Panc1 (cell line): ENCODE measurements around the gene IRX3. TPM values are rescaled to one million over a fixed set of nuclear protein-coding genes. Genes with fewer than 3 reads are reported as not detected.

Experiments
- ATAC-seq: fragments of 200-7000 bp; cut with Tn5 transposase; 2 replicates; pipeline ENCODE4 v1.9.1; 2020; ENCODE audit warnings: mild to moderate bottlenecking, moderate library complexity
- BruUV-seq: library from RNA; stranded (reverse); fragments of 400-500 nt; replicated peaks from 2 replicates; lab custom pipeline; 2021; lab: Mats Ljungman, UMichigan
- CTCF ChIA-PET: fragments of 300-600 bp; sonication (Branson Sonifier 250); formaldehyde crosslinking; loops from one replicate; lab custom pipeline; 2022; ENCODE audit warnings: antibody characterized with exemption; lab: Charles Lee
- POLR2A ChIA-PET: fragments of 300-600 bp; sonication (Branson Sonifier 250); formaldehyde crosslinking; loops from one replicate; lab custom pipeline; 2022; ENCODE audit warnings: antibody characterized with exemption; lab: Charles Lee
- DNase-seq: peaks from one replicate; pipeline ENCODE4 v3.0.0-alpha.2; 2010; ENCODE audit warnings: low read depth, low spot score
- H3K27ac ChIP-seq: 2 replicates; pipeline ENCODE4 v1.5.1; 2011; ENCODE audit warnings: mild to moderate bottlenecking, low read length, inconsistent platforms
- H3K27me3 ChIP-seq: fragments of 200-500 bp; sonication (Bioruptor generic); 2 replicates; pipeline ENCODE4 v1.6.0; 2014; ENCODE audit warnings: low read length, inconsistent platforms; ENCODE audit not compliant: control insufficient read depth, insufficient read depth
- H3K36me3 ChIP-seq: fragments of 200-500 bp; sonication (Bioruptor generic); 2 replicates; pipeline ENCODE4 v1.5.1; 2014; ENCODE audit warnings: inconsistent platforms, mild to moderate bottlenecking, low read length, moderate library complexity; ENCODE audit not compliant: control insufficient read depth, insufficient read depth
- H3K4me1 ChIP-seq: 2 replicates; pipeline ENCODE4 v1.5.1; 2011; ENCODE audit warnings: inconsistent platforms, mild to moderate bottlenecking, low read length, moderate library complexity; ENCODE audit not compliant: control insufficient read depth, insufficient read depth
- H3K4me3 ChIP-seq, 2 experiments: 2 replicates each; pipeline ENCODE4 v1.5.1; 2011 to 2012; ENCODE audit warnings: low read depth in 2 of 2, low read length in 2 of 2, mild to moderate bottlenecking in 2 of 2, inconsistent platforms in 1 of 2, moderate library complexity in 1 of 2
- H3K9me3 ChIP-seq: fragments of 200-500 bp; sonication (Bioruptor generic); 2 replicates; pipeline ENCODE4 v1.5.1; 2014; ENCODE audit warnings: low read depth, mild to moderate bottlenecking, inconsistent platforms, low read length, moderate library complexity; ENCODE audit not compliant: control insufficient read depth, insufficient read depth
- POLR2AphosphoS5 ChIP-seq: IDR thresholded peaks from 2 replicates; pipeline ENCODE4 v1.6.1; 2012; ENCODE audit warnings: mild to moderate bottlenecking, low read depth, low read length, moderate library complexity
- SIN3A ChIP-seq: IDR thresholded peaks from 2 replicates; pipeline ENCODE4 v1.6.1; 2012; ENCODE audit warnings: low read depth, mild to moderate bottlenecking, low read length, moderate library complexity, borderline replicate concordance; ENCODE audit not compliant: insufficient read depth
- TCF7L2 ChIP-seq: IDR thresholded peaks from 2 replicates; pipeline ENCODE4 v1.6.1; 2011; ENCODE audit warnings: mild to moderate bottlenecking, low read depth, low read length, inconsistent platforms
- in situ Hi-C: cut with HindIII; loops from 2 replicates; pipeline ENCODE4 v1.10.0; 2016; ENCODE audit warnings: low sequenced_read_pairs, low pct_unique_long_range_greater_than_20kb
- intact Hi-C: fragments of 100-400 bp; cut with micrococcal nuclease; formaldehyde crosslinking; loops from one replicate; pipeline ENCODE4 v1.10.0; 2022; ENCODE audit not compliant: unreplicated experiment
- total RNA-seq: library from RNA; stranded (reverse); gene quantifications from one replicate; pipeline ENCODE4 v1.2.1, GENCODE V29; 2021; ENCODE audit not compliant: unreplicated experiment
- TF ChIP-seq, protein P1 (sequence below): fragments of 450-650 bp; IDR thresholded peaks from 2 replicates; pipeline ENCODE4 v1.5.1; 2017; ENCODE audit warnings: mild to moderate bottlenecking
- TF ChIP-seq, protein P2 (sequence below), 2 experiments: IDR thresholded peaks; 2 replicates each; pipeline ENCODE4 v1.6.1; 2011 to 2012; ENCODE audit warnings: low read depth in 2 of 2, control low read depth in 1 of 2, low read length in 1 of 2, mild to moderate bottlenecking in 1 of 2, moderate library complexity in 1 of 2; ENCODE audit not compliant: insufficient read depth in 1 of 2

Gene IRX3
- total RNA-seq, 1 experiment from 2014 or later, result 7.0 TPM

DNA sequence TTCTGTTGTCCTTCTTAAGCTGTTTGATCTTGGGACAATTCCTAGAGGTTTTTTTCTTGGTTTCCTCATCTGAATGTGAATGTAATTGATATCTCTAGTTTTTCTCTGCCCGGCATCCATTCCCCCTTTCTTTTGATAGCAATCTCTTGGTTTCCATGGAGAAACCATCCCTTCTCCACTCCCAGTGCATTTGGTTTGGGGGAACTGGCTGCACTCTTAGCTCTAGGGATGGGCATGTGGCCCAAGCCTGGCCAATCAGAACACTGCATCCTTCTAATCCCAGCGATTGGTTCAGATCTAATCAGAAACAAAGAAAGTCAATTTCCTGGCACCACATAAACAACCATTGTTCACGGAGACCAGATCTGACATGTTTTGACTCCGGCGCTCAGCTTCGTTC lies 45.1 kb downstream of the IRX3 start:
- Histone ChIP-seq H3K27me3 (no peaks in the 10 kb centered on the region), H3K4me3 (no peak overlapping the region), H3K9me3 (no peaks in the 10 kb centered on the region), H3K36me3 (no peaks in the 10 kb centered on the region), H3K4me1 (no peaks in the 10 kb centered on the region), H3K27ac (no peak overlapping the region)
- intact Hi-C loops (no loop called here), in situ Hi-C loops (no loop called here)
- ATAC-seq, result no peak
- TF ChIP-seq TCF7L2 (no peak), SIN3A (no peak), POLR2AphosphoS5 (no peak)
- TF ChIP-seq, protein P1, sequence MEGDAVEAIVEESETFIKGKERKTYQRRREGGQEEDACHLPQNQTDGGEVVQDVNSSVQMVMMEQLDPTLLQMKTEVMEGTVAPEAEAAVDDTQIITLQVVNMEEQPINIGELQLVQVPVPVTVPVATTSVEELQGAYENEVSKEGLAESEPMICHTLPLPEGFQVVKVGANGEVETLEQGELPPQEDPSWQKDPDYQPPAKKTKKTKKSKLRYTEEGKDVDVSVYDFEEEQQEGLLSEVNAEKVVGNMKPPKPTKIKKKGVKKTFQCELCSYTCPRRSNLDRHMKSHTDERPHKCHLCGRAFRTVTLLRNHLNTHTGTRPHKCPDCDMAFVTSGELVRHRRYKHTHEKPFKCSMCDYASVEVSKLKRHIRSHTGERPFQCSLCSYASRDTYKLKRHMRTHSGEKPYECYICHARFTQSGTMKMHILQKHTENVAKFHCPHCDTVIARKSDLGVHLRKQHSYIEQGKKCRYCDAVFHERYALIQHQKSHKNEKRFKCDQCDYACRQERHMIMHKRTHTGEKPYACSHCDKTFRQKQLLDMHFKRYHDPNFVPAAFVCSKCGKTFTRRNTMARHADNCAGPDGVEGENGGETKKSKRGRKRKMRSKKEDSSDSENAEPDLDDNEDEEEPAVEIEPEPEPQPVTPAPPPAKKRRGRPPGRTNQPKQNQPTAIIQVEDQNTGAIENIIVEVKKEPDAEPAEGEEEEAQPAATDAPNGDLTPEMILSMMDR, result no peak
- TF ChIP-seq, protein P2, sequence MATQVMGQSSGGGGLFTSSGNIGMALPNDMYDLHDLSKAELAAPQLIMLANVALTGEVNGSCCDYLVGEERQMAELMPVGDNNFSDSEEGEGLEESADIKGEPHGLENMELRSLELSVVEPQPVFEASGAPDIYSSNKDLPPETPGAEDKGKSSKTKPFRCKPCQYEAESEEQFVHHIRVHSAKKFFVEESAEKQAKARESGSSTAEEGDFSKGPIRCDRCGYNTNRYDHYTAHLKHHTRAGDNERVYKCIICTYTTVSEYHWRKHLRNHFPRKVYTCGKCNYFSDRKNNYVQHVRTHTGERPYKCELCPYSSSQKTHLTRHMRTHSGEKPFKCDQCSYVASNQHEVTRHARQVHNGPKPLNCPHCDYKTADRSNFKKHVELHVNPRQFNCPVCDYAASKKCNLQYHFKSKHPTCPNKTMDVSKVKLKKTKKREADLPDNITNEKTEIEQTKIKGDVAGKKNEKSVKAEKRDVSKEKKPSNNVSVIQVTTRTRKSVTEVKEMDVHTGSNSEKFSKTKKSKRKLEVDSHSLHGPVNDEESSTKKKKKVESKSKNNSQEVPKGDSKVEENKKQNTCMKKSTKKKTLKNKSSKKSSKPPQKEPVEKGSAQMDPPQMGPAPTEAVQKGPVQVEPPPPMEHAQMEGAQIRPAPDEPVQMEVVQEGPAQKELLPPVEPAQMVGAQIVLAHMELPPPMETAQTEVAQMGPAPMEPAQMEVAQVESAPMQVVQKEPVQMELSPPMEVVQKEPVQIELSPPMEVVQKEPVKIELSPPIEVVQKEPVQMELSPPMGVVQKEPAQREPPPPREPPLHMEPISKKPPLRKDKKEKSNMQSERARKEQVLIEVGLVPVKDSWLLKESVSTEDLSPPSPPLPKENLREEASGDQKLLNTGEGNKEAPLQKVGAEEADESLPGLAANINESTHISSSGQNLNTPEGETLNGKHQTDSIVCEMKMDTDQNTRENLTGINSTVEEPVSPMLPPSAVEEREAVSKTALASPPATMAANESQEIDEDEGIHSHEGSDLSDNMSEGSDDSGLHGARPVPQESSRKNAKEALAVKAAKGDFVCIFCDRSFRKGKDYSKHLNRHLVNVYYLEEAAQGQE (IDR thresholded peaks at IDR 0.05; ENCODE audit: insufficient read depth in 1 of 2, low read depth in 2 of 2, low read length in 1 of 2), result no peak
- no TSS peak for BruUV-seq
- CTCF ChIA-PET, result no interaction called here
- POLR2A ChIA-PET, result no interaction called here
- DNase-seq, result no peak

DNA sequence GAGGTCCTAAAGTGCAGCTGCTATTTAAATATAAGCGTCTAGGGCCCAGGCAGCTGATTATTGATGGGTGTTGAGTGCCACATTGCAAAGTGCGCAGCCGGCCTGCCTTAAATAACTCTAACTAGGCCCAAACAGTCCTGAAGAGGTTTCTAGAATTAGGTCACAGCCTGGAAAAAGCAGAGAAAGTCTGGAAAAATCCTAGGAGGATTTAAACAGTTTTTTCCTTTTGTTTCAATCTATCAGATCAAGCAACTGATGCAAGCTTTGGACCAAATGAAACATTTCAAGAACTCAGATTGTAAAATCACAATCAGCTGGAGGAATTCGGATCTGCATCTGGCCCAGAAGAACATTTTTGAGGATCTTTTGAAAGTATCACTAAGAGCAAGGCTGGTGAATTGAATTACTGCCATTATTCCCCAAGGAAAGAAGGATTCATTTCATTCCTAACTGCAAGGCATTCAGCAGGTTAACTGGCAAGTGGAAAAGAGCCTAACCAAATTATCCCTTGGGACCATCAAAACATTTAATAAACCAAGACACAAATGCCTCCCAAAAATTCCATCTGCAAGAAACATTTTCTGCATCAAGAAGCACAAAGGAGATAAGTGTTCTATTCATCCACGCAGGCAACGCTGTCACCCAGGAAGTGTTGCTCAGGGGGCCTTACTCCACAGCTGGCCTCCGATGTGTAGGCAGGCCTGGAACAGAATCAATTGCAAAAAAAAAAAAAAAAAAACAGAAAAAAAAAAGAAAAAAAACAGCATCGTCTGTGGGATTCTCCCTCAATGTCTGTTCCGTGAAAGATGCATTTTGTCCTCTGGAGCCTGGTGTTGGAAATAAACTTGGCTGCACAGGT lies 46.1 kb downstream of the IRX3 start:
- ChIA-PET CTCF (no interaction called here), POLR2A (no interaction called here)
- BruUV-seq, result no TSS peak
- TF ChIP-seq, protein P2 (IDR thresholded peaks at IDR 0.05; ENCODE audit: insufficient read depth in 1 of 2, low read depth in 2 of 2, low read length in 1 of 2), result no peak
- DNase-seq, result no peak
- no peak for ATAC-seq
- in situ Hi-C loops, result no loop called here
- H3K4me1 ChIP-seq, result no peaks in the 10 kb centered on the region
- H3K4me3 ChIP-seq, result no peak overlapping the region
- H3K36me3 ChIP-seq, result no peaks in the 10 kb centered on the region
- H3K9me3 ChIP-seq, result no peaks in the 10 kb centered on the region
- no peaks in the 10 kb centered on the region for H3K27me3 ChIP-seq
- intact Hi-C loops, result no loop called here
- no peak overlapping the region for H3K27ac ChIP-seq
